ENCODE measurements around the gene LRRC40.

Gene LRRC40

GRCh38 chr1:70115315-70115714 is 90.1 kb downstream of the LRRC40 start:
- Histone ChIP-seq H3K4me3 (ENCODE audit: low read depth in 1 of 2, low read length in 1 of 2) (no peak overlapping the region), H3K4me1 (ENCODE audit: control insufficient read depth in 1 of 2, insufficient read depth in 1 of 2, low read depth in 1 of 2, low read length in 1 of 2) (no peaks in the 10 kb centered on the region), H3K27ac (no peak overlapping the region), H3K36me3 (no peaks in the 10 kb centered on the region), H3K27me3 (no peaks in the 10 kb centered on the region), H3K9me3 (no peaks in the 10 kb centered on the region)
- TF ChIP-seq CTCF (IDR thresholded peaks at IDR 0.05): no peak

- H3K4me3 ChIP-seq (ENCODE audit: low read depth in 1 of 2, low read length in 1 of 2): no peak overlapping the region
- TF ChIP-seq CTCF (IDR thresholded peaks at IDR 0.05): no peak
- H3K9me3 ChIP-seq: no peaks in the 10 kb centered on the region
- H3K4me1 ChIP-seq (ENCODE audit: control insufficient read depth in 1 of 2, insufficient read depth in 1 of 2, low read depth in 1 of 2, low read length in 1 of 2): no peaks in the 10 kb centered on the region
- H3K27me3 ChIP-seq: no peaks in the 10 kb centered on the region
- no peaks in the 10 kb centered on the region for H3K36me3 ChIP-seq
- H3K27ac ChIP-seq: no peak overlapping the region
These were observed 92.5 kb downstream of the LRRC40 start for GRCh38 chr1:70112838-70113237.

DNA sequence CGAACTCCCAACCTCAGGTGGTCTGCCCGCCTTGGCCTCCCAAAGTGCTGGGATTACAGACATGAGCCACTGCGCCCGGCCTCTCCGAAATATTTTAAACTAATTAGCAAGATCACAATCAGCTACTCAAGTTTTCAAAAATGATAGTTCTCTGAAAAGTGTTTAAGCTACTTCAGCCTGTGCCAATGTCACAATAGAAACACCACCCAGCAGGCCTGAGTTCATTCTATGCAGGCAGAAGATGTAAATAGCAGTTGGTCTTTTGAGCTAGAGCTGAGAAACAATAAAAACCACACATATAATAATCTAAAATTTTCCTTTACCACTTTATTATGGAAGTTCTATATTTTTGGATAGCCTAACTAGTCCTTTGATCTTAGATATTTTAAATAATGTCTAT is 96.1 kb downstream of the LRRC40 start:
- no peak overlapping the region for H3K4me3 ChIP-seq (ENCODE audit: low read depth in 1 of 2, low read length in 1 of 2)
- no peaks in the 10 kb centered on the region for H3K36me3 ChIP-seq
- H3K4me1 ChIP-seq (ENCODE audit: control insufficient read depth in 1 of 2, insufficient read depth in 1 of 2, low read depth in 1 of 2, low read length in 1 of 2): no peaks in the 10 kb centered on the region
- TF ChIP-seq CTCF (IDR thresholded peaks at IDR 0.05): no peak
- no peak overlapping the region for H3K27ac ChIP-seq
- H3K9me3 ChIP-seq: no peaks in the 10 kb centered on the region
- no peaks in the 10 kb centered on the region for H3K27me3 ChIP-seq

- no peak overlapping the region for H3K4me3 ChIP-seq (ENCODE audit: low read depth in 1 of 2, low read length in 1 of 2)
- H3K27me3 ChIP-seq: no peaks in the 10 kb centered on the region
- H3K9me3 ChIP-seq: no peaks in the 10 kb centered on the region
- no peaks in the 10 kb centered on the region for H3K36me3 ChIP-seq
- no peak for TF ChIP-seq CTCF (IDR thresholded peaks at IDR 0.05)
- no peaks in the 10 kb centered on the region for H3K4me1 ChIP-seq (ENCODE audit: control insufficient read depth in 1 of 2, insufficient read depth in 1 of 2, low read depth in 1 of 2, low read length in 1 of 2)
- H3K27ac ChIP-seq: no peak overlapping the region
These were observed 101.6 kb downstream of the LRRC40 start for GRCh38 chr1:70103770-70104169.

DNA sequence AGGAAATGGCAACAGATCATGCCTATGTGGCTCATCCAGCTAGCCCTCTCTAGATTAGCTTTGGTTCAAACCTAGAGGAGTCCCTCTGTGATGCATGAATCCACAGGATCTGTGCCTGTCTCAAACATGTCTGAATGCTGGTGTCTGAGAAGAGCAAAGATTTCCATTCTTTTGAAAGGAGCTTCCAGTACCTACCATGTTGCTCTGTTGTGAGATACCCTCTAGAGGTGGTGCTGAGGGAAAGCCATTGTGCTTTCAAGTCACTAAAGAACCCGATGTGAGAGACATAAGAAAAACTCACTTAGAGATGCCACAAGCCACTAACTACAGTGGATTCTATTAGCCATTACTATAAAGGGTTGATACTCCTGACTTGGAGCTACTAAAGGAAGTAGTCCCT is 103.6 kb downstream of the LRRC40 start:
- H3K27me3 ChIP-seq: no peaks in the 10 kb centered on the region
- H3K36me3 ChIP-seq: no peaks in the 10 kb centered on the region
- no peak overlapping the region for H3K4me3 ChIP-seq (ENCODE audit: low read depth in 1 of 2, low read length in 1 of 2)
- H3K27ac ChIP-seq: no peak overlapping the region
- no peaks in the 10 kb centered on the region for H3K4me1 ChIP-seq (ENCODE audit: control insufficient read depth in 1 of 2, insufficient read depth in 1 of 2, low read depth in 1 of 2, low read length in 1 of 2)
- no peaks in the 10 kb centered on the region for H3K9me3 ChIP-seq
- no peak for TF ChIP-seq CTCF (IDR thresholded peaks at IDR 0.05)

DNA sequence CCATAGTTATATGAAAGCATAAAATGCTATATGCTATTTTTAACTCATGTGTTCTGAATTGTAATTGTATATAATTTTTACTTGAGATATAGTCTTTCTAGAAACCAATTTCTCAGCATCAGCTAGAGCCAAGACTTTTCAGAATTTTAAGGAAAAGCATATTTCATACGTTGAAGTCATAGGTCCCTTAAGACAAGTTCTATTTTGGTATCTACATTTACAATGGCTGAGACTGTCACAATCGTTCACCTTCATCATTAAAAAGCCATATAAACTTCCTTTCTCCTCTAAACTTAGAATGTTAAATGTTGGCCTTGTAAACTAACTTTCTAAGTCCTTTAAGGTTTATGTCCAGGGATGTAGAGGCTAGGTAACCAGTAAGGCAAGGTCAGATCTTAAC is 104.1 kb downstream of the LRRC40 start:
- no peak for TF ChIP-seq CTCF (IDR thresholded peaks at IDR 0.05)
- Histone ChIP-seq H3K4me1 (ENCODE audit: control insufficient read depth in 1 of 2, insufficient read depth in 1 of 2, low read depth in 1 of 2, low read length in 1 of 2) (no peaks in the 10 kb centered on the region), H3K4me3 (ENCODE audit: low read depth in 1 of 2, low read length in 1 of 2) (no peak overlapping the region), H3K27me3 (no peaks in the 10 kb centered on the region), H3K27ac (no peak overlapping the region), H3K9me3 (no peaks in the 10 kb centered on the region), H3K36me3 (no peaks in the 10 kb centered on the region)

Data from neutrophil (primary cell).